GM23338 (cell line): ENCODE results near the gene ZBTB5. TPM values are rescaled to one million over a fixed set of nuclear protein-coding genes. Genes with fewer than 3 reads are reported as not detected.
A peak's percentile ranks its signal among the peaks of the same experiment; 100 is the strongest.

Experiments used
- ATAC-seq: fragments of 200-7000 bp; cut with Tn5 transposase; 3 replicates; pipeline ENCODE4 v1.9.1; 2020
- DNase-seq: peaks from one replicate; pipeline ENCODE4 v3.0.0-alpha.2; 2015; ENCODE audit warnings: low spot score
- H2AFZ ChIP-seq: fragments of 200-600 bp; sonication (generic); 2 replicates; pipeline ENCODE4 v1.8.0; 2016; ENCODE audit warnings: antibody characterized with exemption, mild to moderate bottlenecking, moderate library complexity
- H3F3A ChIP-seq: fragments of 200-600 bp; sonication (generic); replicated peaks from 2 replicates; pipeline ENCODE4 v1.8.0; 2017; ENCODE audit warnings: antibody characterized with exemption, mixed run types, low read depth
- H3K27ac ChIP-seq: fragments of 200-600 bp; sonication (generic); 2 replicates; pipeline ENCODE4 v1.6.1; 2016; ENCODE audit warnings: low read depth
- H3K27me3 ChIP-seq: fragments of 200-600 bp; sonication (generic); 2 replicates; pipeline ENCODE4 v1.8.0; 2016; ENCODE audit warnings: mild to moderate bottlenecking, mixed run types, moderate library complexity; ENCODE audit not compliant: insufficient read depth
- H3K36me3 ChIP-seq: fragments of 200-600 bp; sonication (generic); 2 replicates; pipeline ENCODE4 v1.8.0; 2016; ENCODE audit warnings: mild to moderate bottlenecking; ENCODE audit not compliant: insufficient read depth
- H3K4me1 ChIP-seq: fragments of 200-600 bp; sonication (generic); 2 replicates; pipeline ENCODE4 v1.8.0; 2016; ENCODE audit warnings: mild to moderate bottlenecking, moderate library complexity; ENCODE audit not compliant: insufficient read depth
- H3K4me2 ChIP-seq: fragments of 200-600 bp; sonication (generic); 2 replicates; pipeline ENCODE4 v1.7.1; 2017; ENCODE audit warnings: mixed run types
- H3K4me3 ChIP-seq: fragments of 200-600 bp; sonication (generic); 2 replicates; pipeline ENCODE4 v1.6.1; 2016; ENCODE audit warnings: mixed run types
- H3K79me2 ChIP-seq: fragments of 200-600 bp; sonication (generic); replicated peaks from 2 replicates; pipeline ENCODE4 v1.8.0; 2017; ENCODE audit warnings: mild to moderate bottlenecking; ENCODE audit not compliant: insufficient read depth
- H3K9me2 ChIP-seq: fragments of 200-600 bp; sonication (generic); 2 replicates; pipeline ENCODE4 v1.8.0; 2017; ENCODE audit not compliant: insufficient read depth
- H4K20me1 ChIP-seq: fragments of 200-600 bp; sonication (generic); replicated peaks from 2 replicates; pipeline ENCODE4 v1.8.0; 2017; ENCODE audit warnings: mild to moderate bottlenecking; ENCODE audit not compliant: insufficient read depth
- H3K27ac Mint-ChIP-seq: 2 replicates; pipeline ENCODE4 v1.8.0; 2020; ENCODE audit warnings: inconsistent platforms, mild to moderate bottlenecking, moderate library complexity, mixed read lengths
- H3K27me3 Mint-ChIP-seq: 3 replicates; pipeline ENCODE4 v1.8.0; 2022; ENCODE audit warnings: low read depth, mild to moderate bottlenecking, moderate library complexity, mixed read lengths, inconsistent platforms; ENCODE audit not compliant: insufficient read depth, poor library complexity
- H3K36me3 Mint-ChIP-seq: 3 replicates; pipeline ENCODE4 v1.8.0; 2021; ENCODE audit warnings: low read depth, mild to moderate bottlenecking, inconsistent platforms, moderate library complexity, mixed read lengths
- H3K4me1 Mint-ChIP-seq: 3 replicates; pipeline ENCODE4 v1.8.0; 2020; ENCODE audit warnings: mild to moderate bottlenecking, inconsistent platforms, mixed read lengths
- H3K4me3 Mint-ChIP-seq: 3 replicates; pipeline ENCODE4 v1.8.0; 2021; ENCODE audit warnings: moderate library complexity, mild to moderate bottlenecking, inconsistent platforms, mixed read lengths
- H3K9me3 Mint-ChIP-seq: 3 replicates; pipeline ENCODE4 v1.8.0; 2020; ENCODE audit warnings: moderate library complexity, mild to moderate bottlenecking, inconsistent platforms, mixed read lengths
- EZH2phosphoT487 ChIP-seq: fragments of 200-600 bp; sonication (generic); IDR thresholded peaks from one replicate; pipeline ENCODE4 v1.8.1; 2018; ENCODE audit warnings: antibody characterized with exemption; ENCODE audit not compliant: unreplicated experiment
- JUNB ChIP-seq: IDR thresholded peaks from one replicate; pipeline ENCODE4 v1.6.1; 2016; ENCODE audit warnings: antibody characterized with exemption; ENCODE audit not compliant: unreplicated experiment
- NANOG ChIP-seq: IDR thresholded peaks from 2 replicates; pipeline ENCODE4 v1.6.1; 2016; ENCODE audit warnings: antibody characterized with exemption, borderline replicate concordance
- ZNF114 ChIP-seq: fragments of 250-450 bp; sonication (Bioruptor Pico); IDR thresholded peaks from 2 replicates; pipeline ENCODE4 v1.5.0; 2020; ENCODE audit warnings: mild to moderate bottlenecking, moderate library complexity
- polyA plus RNA-seq: library from polyadenylated mRNA; unstranded; fragments of >200 nt; fragmentation: Nextera tagmentation; extraction: Ambion mirVana; gene quantifications from 2 replicates; pipeline ENCODE4 v1.2.1, GENCODE V29; 2016
- total RNA-seq: library from RNA; depleted of rRNA; stranded (reverse); fragments of >200 nt; shearing (Covaris generic); gene quantifications from 2 replicates; pipeline ENCODE4 v1.2.3, GENCODE V29; 2014
- TF ChIP-seq, protein P1 (sequence below), 2 experiments: fragments of 200-600 bp in 1 of 2; sonication (generic) in 1 of 2; conservative IDR thresholded peaks; 2 replicates each; pipeline versions ENCODE4 v1.5.1 to v1.6.1; 2016 to 2017; ENCODE audit warnings: antibody characterized with exemption in 2 of 2, low read depth in 2 of 2, mild to moderate bottlenecking in 2 of 2, moderate library complexity in 1 of 2
- TF ChIP-seq, protein P2 (sequence below): IDR thresholded peaks from 2 replicates; pipeline ENCODE4 v1.6.1; 2016; ENCODE audit warnings: antibody characterized with exemption
- TF ChIP-seq, protein P3 (sequence below): IDR thresholded peaks from one replicate; pipeline ENCODE4 v1.6.1; 2018; ENCODE audit warnings: antibody characterized with exemption; ENCODE audit not compliant: unreplicated experiment

The ZBTB5 gene
- total and polyA plus RNA-seq, 2 experiments from 2014 or later: 2.8 to 19.5 TPM

DNA sequence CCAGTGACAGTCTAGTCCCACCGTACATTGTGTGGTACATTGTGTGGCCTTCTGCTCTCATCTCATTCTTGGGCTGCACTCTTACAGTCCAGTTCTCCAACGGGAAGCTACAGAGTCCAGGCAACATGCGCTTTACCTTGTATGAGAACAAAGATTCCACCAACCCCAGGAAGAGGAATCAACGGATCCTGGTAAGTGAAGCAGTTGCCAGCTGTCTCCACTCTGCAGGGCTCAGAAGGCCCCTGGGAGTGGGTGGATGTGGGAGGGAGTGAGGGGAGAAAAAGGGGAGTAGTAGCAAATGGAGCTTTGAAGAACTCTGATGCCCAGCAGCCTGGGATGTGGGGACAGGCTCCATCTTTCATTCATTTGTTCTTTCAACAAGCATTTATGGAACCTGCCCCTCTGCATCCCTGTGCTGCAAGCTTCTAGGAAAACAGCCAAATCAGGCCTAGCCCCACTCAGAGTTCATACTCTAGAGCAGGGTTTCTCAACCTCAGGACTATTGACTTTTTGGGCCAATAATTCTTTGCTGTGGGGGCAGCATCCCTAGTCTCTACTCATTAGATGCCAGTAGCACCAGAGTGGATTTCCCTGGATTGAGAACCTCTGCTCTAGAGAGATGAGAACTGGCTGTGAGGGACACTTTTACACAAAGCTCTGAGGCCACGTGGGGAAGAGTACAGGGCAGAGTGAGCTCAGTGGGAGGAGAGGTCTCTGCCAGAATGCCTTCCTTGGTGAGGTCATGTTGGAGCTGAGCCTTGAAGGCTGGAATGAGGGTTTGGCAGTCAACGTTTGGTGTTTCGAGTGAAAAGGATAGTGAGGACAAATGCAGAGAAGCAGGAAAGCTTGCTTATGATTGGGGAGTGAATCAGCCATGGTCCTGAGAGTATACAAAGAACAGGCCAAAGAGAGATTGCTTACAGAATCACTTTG lies 21.6 kb upstream of the ZBTB5 start:
- peaks cover 32% of the 10 kb centered on the region for H3K36me3 ChIP-seq
- H3K27ac ChIP-seq: no peak overlapping the region
- H2AFZ ChIP-seq: peak overlapping the region; percentile 94; the same call in 1 of the 2 replicates
- H3K4me3 ChIP-seq: peak overlapping the region; percentile 97
- H3K27me3 Mint-ChIP-seq: peaks cover 10% of the 10 kb centered on the region
- TF ChIP-seq ZNF114 (no peak), JUNB (no peak), NANOG (no peak)
- H3K4me1 Mint-ChIP-seq: peaks cover 18% of the 10 kb centered on the region
- DNase-seq (no peak), ATAC-seq (no peak)
- H4K20me1 ChIP-seq: peaks cover 22% of the 10 kb centered on the region
- H3K27ac Mint-ChIP-seq: peak overlapping the region; percentile 84; the same call in 1 of the 2 replicates
- H3K79me2 ChIP-seq: peaks cover 20% of the 10 kb centered on the region
- no peaks in the 10 kb centered on the region for H3K9me2 ChIP-seq
- no peaks in the 10 kb centered on the region for H3F3A ChIP-seq
- H3K4me1 ChIP-seq: peaks cover 14% of the 10 kb centered on the region; the same call in 1 of the 2 replicates
- H3K27me3 ChIP-seq: no peaks in the 10 kb centered on the region
- H3K4me2 ChIP-seq: peak overlapping the region; percentile 98
- peaks cover 39% of the 10 kb centered on the region for H3K36me3 Mint-ChIP-seq
- H3K4me3 Mint-ChIP-seq: peak overlapping the region; percentile 94
- H3K9me3 Mint-ChIP-seq: no peaks in the 10 kb centered on the region

DNA sequence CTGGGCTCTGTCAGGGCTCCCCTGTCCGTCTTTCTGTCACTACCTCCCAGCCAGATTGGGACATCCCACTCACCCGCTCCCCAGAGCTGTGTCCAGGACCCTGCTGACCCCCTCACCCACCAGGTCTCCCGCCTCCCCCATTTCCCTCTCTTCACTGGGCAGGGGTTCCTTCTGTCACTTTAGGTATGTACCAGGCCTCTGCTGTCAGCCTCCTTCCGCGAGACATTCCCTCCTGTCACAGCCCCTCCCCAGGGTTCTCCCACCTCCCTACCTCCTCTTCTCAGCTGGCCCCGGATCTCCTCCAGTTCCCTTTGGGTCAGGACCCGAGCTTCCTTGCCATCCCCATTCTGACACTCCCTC lies 21.0 kb upstream of the ZBTB5 start:
- peak overlapping the region; percentile 94 for H2AFZ ChIP-seq
- H4K20me1 ChIP-seq: peaks cover 18% of the 10 kb centered on the region
- no peaks in the 10 kb centered on the region for H3K9me2 ChIP-seq
- peaks cover 5% of the 10 kb centered on the region; the same call in 1 of the 2 replicates for H3F3A ChIP-seq
- H3K27ac Mint-ChIP-seq: peak overlapping the region; percentile 84
- H3K27me3 ChIP-seq: no peaks in the 10 kb centered on the region
- H3K4me1 ChIP-seq: peaks cover 14% of the 10 kb centered on the region; the same call in 1 of the 2 replicates
- peaks cover 21% of the 10 kb centered on the region for H3K4me1 Mint-ChIP-seq
- peaks cover 34% of the 10 kb centered on the region for H3K36me3 Mint-ChIP-seq
- H3K9me3 Mint-ChIP-seq: no peaks in the 10 kb centered on the region
- peaks cover 25% of the 10 kb centered on the region for H3K36me3 ChIP-seq
- H3K27me3 Mint-ChIP-seq: peaks cover 10% of the 10 kb centered on the region
- ATAC-seq (no peak; the same call in 2 of the 3 replicates), DNase-seq (no peak)
- H3K27ac ChIP-seq: no peak overlapping the region
- peak overlapping the region; percentile 98 for H3K4me2 ChIP-seq
- H3K4me3 Mint-ChIP-seq: peak overlapping the region; percentile 94
- H3K79me2 ChIP-seq: peaks cover 20% of the 10 kb centered on the region
- H3K4me3 ChIP-seq: peak overlapping the region; percentile 97
- TF ChIP-seq EZH2phosphoT487 (no peak), JUNB (no peak), ZNF114 (no peak)
- TF ChIP-seq, protein P1, sequence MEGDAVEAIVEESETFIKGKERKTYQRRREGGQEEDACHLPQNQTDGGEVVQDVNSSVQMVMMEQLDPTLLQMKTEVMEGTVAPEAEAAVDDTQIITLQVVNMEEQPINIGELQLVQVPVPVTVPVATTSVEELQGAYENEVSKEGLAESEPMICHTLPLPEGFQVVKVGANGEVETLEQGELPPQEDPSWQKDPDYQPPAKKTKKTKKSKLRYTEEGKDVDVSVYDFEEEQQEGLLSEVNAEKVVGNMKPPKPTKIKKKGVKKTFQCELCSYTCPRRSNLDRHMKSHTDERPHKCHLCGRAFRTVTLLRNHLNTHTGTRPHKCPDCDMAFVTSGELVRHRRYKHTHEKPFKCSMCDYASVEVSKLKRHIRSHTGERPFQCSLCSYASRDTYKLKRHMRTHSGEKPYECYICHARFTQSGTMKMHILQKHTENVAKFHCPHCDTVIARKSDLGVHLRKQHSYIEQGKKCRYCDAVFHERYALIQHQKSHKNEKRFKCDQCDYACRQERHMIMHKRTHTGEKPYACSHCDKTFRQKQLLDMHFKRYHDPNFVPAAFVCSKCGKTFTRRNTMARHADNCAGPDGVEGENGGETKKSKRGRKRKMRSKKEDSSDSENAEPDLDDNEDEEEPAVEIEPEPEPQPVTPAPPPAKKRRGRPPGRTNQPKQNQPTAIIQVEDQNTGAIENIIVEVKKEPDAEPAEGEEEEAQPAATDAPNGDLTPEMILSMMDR (conservative IDR thresholded peaks at IDR 0.05; ENCODE audit: low read depth in 2 of 2): no peak
- TF ChIP-seq, protein P2, sequence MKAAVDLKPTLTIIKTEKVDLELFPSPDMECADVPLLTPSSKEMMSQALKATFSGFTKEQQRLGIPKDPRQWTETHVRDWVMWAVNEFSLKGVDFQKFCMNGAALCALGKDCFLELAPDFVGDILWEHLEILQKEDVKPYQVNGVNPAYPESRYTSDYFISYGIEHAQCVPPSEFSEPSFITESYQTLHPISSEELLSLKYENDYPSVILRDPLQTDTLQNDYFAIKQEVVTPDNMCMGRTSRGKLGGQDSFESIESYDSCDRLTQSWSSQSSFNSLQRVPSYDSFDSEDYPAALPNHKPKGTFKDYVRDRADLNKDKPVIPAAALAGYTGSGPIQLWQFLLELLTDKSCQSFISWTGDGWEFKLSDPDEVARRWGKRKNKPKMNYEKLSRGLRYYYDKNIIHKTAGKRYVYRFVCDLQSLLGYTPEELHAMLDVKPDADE: no peak
- TF ChIP-seq, protein P3, sequence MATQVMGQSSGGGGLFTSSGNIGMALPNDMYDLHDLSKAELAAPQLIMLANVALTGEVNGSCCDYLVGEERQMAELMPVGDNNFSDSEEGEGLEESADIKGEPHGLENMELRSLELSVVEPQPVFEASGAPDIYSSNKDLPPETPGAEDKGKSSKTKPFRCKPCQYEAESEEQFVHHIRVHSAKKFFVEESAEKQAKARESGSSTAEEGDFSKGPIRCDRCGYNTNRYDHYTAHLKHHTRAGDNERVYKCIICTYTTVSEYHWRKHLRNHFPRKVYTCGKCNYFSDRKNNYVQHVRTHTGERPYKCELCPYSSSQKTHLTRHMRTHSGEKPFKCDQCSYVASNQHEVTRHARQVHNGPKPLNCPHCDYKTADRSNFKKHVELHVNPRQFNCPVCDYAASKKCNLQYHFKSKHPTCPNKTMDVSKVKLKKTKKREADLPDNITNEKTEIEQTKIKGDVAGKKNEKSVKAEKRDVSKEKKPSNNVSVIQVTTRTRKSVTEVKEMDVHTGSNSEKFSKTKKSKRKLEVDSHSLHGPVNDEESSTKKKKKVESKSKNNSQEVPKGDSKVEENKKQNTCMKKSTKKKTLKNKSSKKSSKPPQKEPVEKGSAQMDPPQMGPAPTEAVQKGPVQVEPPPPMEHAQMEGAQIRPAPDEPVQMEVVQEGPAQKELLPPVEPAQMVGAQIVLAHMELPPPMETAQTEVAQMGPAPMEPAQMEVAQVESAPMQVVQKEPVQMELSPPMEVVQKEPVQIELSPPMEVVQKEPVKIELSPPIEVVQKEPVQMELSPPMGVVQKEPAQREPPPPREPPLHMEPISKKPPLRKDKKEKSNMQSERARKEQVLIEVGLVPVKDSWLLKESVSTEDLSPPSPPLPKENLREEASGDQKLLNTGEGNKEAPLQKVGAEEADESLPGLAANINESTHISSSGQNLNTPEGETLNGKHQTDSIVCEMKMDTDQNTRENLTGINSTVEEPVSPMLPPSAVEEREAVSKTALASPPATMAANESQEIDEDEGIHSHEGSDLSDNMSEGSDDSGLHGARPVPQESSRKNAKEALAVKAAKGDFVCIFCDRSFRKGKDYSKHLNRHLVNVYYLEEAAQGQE: no peak
